KMS-11 (cell line): ENCODE measurements around the gene CAMTA1.

Experiments used
- H2AFZ ChIP-seq: fragments of 200-600 bp; sonication (generic); 2 replicates; pipeline ENCODE4 v1.6.1; 2016; ENCODE audit warnings: antibody characterized with exemption, mixed run types, low read depth
- H3K27ac ChIP-seq: fragments of 200-600 bp; sonication (generic); 2 replicates; pipeline ENCODE4 v1.6.1; 2016; ENCODE audit warnings: mild to moderate bottlenecking, mixed run types
- H3K27me3 ChIP-seq: fragments of 200-600 bp; sonication (generic); 2 replicates; pipeline ENCODE4 v1.6.1; 2017; ENCODE audit warnings: mild to moderate bottlenecking, low read depth, mixed run types, moderate library complexity; ENCODE audit not compliant: insufficient read depth
- H3K36me3 ChIP-seq: fragments of 200-600 bp; sonication (generic); 2 replicates; pipeline ENCODE4 v1.6.1; 2017; ENCODE audit warnings: mild to moderate bottlenecking, mixed run types; ENCODE audit not compliant: insufficient read depth
- H3K4me1 ChIP-seq: fragments of 200-600 bp; sonication (generic); 2 replicates; pipeline ENCODE4 v1.6.1; 2016; ENCODE audit warnings: mild to moderate bottlenecking, low read depth, mixed run types; ENCODE audit not compliant: poor library complexity, severe bottlenecking
- H3K4me2 ChIP-seq: fragments of 200-600 bp; sonication (generic); 2 replicates; pipeline ENCODE4 v1.7.0; 2016; ENCODE audit warnings: mild to moderate bottlenecking, mixed run types
- H3K4me3 ChIP-seq: fragments of 200-600 bp; sonication (generic); IDR thresholded peaks from 2 replicates; pipeline ENCODE4 v1.6.1; 2017; ENCODE audit warnings: low read depth, low read length, mixed read lengths; ENCODE audit not compliant: insufficient read depth
- H3K79me2 ChIP-seq: fragments of 200-600 bp; sonication (generic); 2 replicates; pipeline ENCODE4 v1.6.1; 2016; ENCODE audit warnings: low read depth, mixed run types; ENCODE audit not compliant: insufficient read depth
- H3K9ac ChIP-seq: fragments of 200-600 bp; sonication (generic); 2 replicates; pipeline ENCODE4 v1.6.1; 2016; ENCODE audit warnings: mild to moderate bottlenecking, mixed run types
- H4K20me1 ChIP-seq: fragments of 200-600 bp; sonication (generic); 2 replicates; pipeline ENCODE4 v1.6.1; 2016; ENCODE audit warnings: mild to moderate bottlenecking, mixed run types; ENCODE audit not compliant: insufficient read depth
- TF ChIP-seq, protein P1 (sequence below): fragments of 200-600 bp; sonication (generic); conservative IDR thresholded peaks from 2 replicates; pipeline ENCODE4 v1.6.1; 2017; ENCODE audit warnings: low read depth, mild to moderate bottlenecking, antibody characterized with exemption, low read length, moderate library complexity, mixed read lengths

Gene CAMTA1

DNA sequence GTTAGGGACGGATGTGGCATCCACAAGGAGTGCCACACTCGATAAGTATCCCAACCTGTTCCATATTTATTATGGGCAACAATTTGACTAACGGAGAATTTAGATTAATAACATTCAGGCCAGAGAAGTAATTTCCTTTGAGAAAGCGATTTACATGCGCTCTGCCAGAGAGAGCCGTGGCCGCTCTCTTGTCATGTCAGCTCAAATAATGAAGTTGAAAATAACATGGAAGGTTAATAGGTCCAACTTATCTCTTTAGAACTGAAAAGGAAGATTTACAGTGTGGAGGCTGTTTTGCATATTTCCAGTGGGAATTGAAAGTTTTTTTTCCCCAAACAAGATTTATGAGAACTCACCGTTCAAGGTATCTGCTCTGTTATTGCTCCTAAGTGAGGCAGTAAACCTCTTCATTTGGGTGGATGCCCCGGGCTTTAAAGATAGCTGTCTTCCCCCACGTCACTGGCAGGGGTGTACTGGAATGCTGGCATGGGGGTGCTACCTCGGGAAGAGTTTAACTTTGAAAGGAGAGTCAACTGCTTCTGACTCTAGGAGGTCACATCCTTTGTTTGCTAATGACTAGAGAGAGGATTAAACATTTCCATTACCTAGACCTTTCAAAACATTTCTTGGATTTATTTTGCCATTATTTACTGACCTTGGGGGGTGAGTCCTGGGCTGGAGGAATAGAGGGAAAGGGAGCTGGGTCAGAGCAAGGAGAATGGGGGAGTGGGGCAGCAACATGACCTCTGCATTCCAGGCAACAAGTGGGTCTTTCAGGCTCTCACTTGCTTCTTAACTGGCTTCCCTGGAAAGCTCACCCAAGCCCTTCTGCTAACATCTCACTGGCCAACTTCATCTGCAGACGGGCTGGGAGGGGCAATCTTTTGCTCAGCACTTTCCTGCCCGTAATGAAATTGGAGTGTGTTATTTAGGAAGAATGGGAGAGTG lies 204.2 kb downstream of the CAMTA1 start:
- TF ChIP-seq, protein P1, sequence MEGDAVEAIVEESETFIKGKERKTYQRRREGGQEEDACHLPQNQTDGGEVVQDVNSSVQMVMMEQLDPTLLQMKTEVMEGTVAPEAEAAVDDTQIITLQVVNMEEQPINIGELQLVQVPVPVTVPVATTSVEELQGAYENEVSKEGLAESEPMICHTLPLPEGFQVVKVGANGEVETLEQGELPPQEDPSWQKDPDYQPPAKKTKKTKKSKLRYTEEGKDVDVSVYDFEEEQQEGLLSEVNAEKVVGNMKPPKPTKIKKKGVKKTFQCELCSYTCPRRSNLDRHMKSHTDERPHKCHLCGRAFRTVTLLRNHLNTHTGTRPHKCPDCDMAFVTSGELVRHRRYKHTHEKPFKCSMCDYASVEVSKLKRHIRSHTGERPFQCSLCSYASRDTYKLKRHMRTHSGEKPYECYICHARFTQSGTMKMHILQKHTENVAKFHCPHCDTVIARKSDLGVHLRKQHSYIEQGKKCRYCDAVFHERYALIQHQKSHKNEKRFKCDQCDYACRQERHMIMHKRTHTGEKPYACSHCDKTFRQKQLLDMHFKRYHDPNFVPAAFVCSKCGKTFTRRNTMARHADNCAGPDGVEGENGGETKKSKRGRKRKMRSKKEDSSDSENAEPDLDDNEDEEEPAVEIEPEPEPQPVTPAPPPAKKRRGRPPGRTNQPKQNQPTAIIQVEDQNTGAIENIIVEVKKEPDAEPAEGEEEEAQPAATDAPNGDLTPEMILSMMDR = no peak
- H3K4me2 ChIP-seq = no peak overlapping the region
- H3K79me2 ChIP-seq = no peaks in the 10 kb centered on the region
- H3K9ac ChIP-seq = no peak overlapping the region
- no peaks in the 10 kb centered on the region for H3K4me1 ChIP-seq
- no peaks in the 10 kb centered on the region for H3K36me3 ChIP-seq
- H4K20me1 ChIP-seq = no peaks in the 10 kb centered on the region
- H3K27ac ChIP-seq = no peak overlapping the region
- H3K4me3 ChIP-seq = no peak overlapping the region
- H3K27me3 ChIP-seq = no peaks in the 10 kb centered on the region
- H2AFZ ChIP-seq = no peak overlapping the region

DNA sequence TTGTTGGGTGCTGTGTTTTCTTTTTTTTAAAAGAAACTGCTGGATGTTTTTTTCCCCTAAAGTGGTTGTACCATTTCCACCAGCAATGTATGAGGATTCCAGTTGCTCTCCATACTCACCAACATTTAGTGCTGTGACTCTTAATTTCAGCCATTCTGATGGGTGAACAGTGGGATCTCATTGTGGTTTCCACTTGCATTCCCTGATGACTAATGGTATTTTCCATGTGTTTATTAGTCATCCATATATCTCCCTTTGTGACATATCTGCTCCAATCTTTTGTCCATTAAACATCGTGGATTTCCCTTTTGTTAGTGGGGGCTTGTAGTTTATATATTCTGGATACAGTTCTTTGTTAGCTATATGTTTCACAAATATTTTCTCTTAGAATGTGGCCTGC lies 206.0 kb downstream of the CAMTA1 start:
- H4K20me1 ChIP-seq = no peaks in the 10 kb centered on the region
- no peak overlapping the region for H3K4me2 ChIP-seq
- H3K27me3 ChIP-seq = no peaks in the 10 kb centered on the region
- no peak overlapping the region for H3K4me3 ChIP-seq
- H3K27ac ChIP-seq = no peak overlapping the region
- H3K4me1 ChIP-seq = peaks cover 3% of the 10 kb centered on the region
- H3K9ac ChIP-seq = no peak overlapping the region
- TF ChIP-seq, protein P1 = no peak
- no peak overlapping the region for H2AFZ ChIP-seq
- H3K79me2 ChIP-seq = no peaks in the 10 kb centered on the region
- H3K36me3 ChIP-seq = no peaks in the 10 kb centered on the region

DNA sequence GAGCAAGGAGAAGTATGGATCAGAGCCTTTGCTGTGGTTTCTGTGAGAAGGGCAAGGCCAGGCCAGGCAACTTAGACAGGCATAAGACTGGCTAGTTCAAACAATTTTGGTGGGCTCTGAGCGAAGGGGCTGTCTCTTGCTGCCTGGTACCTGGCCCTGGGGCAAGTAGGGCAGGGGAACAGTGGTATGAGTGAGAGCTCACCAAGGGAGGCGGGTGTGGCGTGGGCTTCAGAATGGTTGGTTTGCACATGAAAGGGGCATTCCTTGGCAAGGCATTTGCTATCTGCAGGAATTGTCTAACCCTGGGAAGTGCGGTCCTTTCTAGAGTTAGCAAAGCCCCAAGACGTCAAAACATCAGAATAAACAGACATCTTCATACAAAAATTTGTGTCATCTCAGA lies 210.5 kb downstream of the CAMTA1 start:
- TF ChIP-seq, protein P1 = no peak
- Histone ChIP-seq H2AFZ (no peak overlapping the region), H4K20me1 (no peaks in the 10 kb centered on the region), H3K36me3 (no peaks in the 10 kb centered on the region), H3K27ac (no peak overlapping the region), H3K4me2 (no peak overlapping the region), H3K4me1 (peaks cover 13% of the 10 kb centered on the region), H3K9ac (no peak overlapping the region), H3K27me3 (no peaks in the 10 kb centered on the region), H3K4me3 (no peak overlapping the region), H3K79me2 (no peaks in the 10 kb centered on the region)

DNA sequence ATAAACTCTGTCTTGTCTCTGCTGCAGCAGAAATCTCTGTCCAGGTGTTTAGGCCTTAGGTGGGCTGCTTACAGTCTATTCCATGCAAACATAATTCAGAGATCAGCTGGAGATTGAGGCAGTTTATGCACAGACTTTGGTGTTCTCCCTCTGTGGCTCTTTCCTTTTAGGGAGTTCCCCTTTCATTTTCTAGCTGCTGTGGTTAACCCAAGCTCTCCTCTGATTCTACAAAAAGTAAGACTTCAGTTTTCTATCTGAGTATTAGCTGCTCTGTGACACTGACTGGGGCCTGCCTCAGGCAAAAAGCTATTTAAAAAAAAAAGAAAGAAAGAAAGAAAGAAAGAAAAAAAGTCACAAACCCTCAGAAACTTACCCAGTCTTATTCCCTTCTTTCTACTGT lies 211.1 kb downstream of the CAMTA1 start:
- H3K79me2 ChIP-seq = no peaks in the 10 kb centered on the region
- H3K27ac ChIP-seq = no peak overlapping the region
- H3K36me3 ChIP-seq = no peaks in the 10 kb centered on the region
- no peaks in the 10 kb centered on the region for H4K20me1 ChIP-seq
- H3K27me3 ChIP-seq = no peaks in the 10 kb centered on the region
- H3K9ac ChIP-seq = no peak overlapping the region
- H3K4me3 ChIP-seq = no peak overlapping the region
- peaks cover 13% of the 10 kb centered on the region for H3K4me1 ChIP-seq
- TF ChIP-seq, protein P1 = no peak
- H2AFZ ChIP-seq = no peak overlapping the region
- peak overlapping the region; percentile 30 for H3K4me2 ChIP-seq
